GM12878 (cell line): ENCODE measurements around the gene FBXL5. TPM values are rescaled to one million over a fixed set of nuclear protein-coding genes. Genes with fewer than 3 reads are reported as not detected.

ENCODE experiments used
- ATAC-seq: fragments of 200-7000 bp; cut with Tn5 transposase; 3 replicates; pipeline ENCODE4 v1.9.1; 2020; ENCODE audit warnings: mild to moderate bottlenecking, moderate library complexity
- BruUV-seq: library from RNA; stranded (reverse); fragments of 400-500 nt; replicated peaks from 2 replicates; lab custom pipeline; 2021; lab: Mats Ljungman, UMichigan
- CTCF ChIA-PET: fragments of 300-600 bp; sonication (Branson Sonifier 250); formaldehyde crosslinking; extraction: SDS; loops from one replicate; lab custom pipeline; 2021; ENCODE audit warnings: inconsistent platforms; lab: Yijun Ruan, JAX
- POLR2A ChIA-PET: fragments of 350-600 bp; formaldehyde crosslinking; extraction: SDS; loops from one replicate; lab custom pipeline; 2021; ENCODE audit warnings: inconsistent platforms; lab: Charles Lee
- RAD21 ChIA-PET: fragments of 300-600 bp; sonication (Branson Sonifier 250); formaldehyde crosslinking; loops from one replicate; lab custom pipeline; 2023; ENCODE audit warnings: antibody characterized with exemption; ENCODE audit not compliant: unreplicated experiment; lab: Charles Lee
- SMC1A ChIA-PET: fragments of 300-600 bp; sonication (Branson Sonifier 250); formaldehyde crosslinking; loops from one replicate; lab custom pipeline; 2023; ENCODE audit not compliant: unreplicated experiment, uncharacterized antibody; lab: Charles Lee
- DNase-seq: peaks from one replicate; pipeline ENCODE4 v3.0.0-alpha.2; 2011; ENCODE audit warnings: low read depth, low spot score
- FAIRE-seq: peaks from 3 replicates; lab custom pipeline; 2011; peaks lifted over from hg19 to GRCh38; lab: Jason Lieb, UNC
- H2AFZ ChIP-seq: 2 replicates; pipeline ENCODE4 v1.6.0; 2011; ENCODE audit warnings: low read depth, low read length, control low read depth; ENCODE audit not compliant: control insufficient read depth
- H3K27ac ChIP-seq: 2 replicates; pipeline ENCODE4 v1.5.1; 2011; ENCODE audit warnings: control low read depth; ENCODE audit not compliant: control insufficient read depth, insufficient read depth
- H3K27me3 ChIP-seq, 2 experiments: replicated peaks in 1 of 2; 2 replicates each; pipeline versions ENCODE4 v1.6.0 to v1.6.1; 2011; ENCODE audit warnings: low read length in 1 of 2; ENCODE audit not compliant: control insufficient read depth in 2 of 2, insufficient read depth in 2 of 2
- H3K36me3 ChIP-seq, 2 experiments: 2 replicates each; pipeline ENCODE4 v1.5.1; 2011; ENCODE audit warnings: low read length in 1 of 2; ENCODE audit not compliant: control insufficient read depth in 2 of 2, insufficient read depth in 2 of 2
- H3K4me1 ChIP-seq: 2 replicates; pipeline ENCODE4 v1.6.1; 2011; ENCODE audit warnings: mild to moderate bottlenecking, low read length, moderate library complexity, mixed read lengths; ENCODE audit not compliant: control insufficient read depth, insufficient read depth
- H3K4me2 ChIP-seq: 2 replicates; pipeline ENCODE4 v1.6.0; 2011; ENCODE audit warnings: control low read depth; ENCODE audit not compliant: control insufficient read depth, insufficient read depth
- H3K4me3 ChIP-seq: fragments of 200-600 bp; sonication (generic); 2 replicates; pipeline ENCODE4 v1.5.1; 2016
- H3K79me2 ChIP-seq: 2 replicates; pipeline ENCODE4 v1.6.0; 2011; ENCODE audit warnings: low read length; ENCODE audit not compliant: control insufficient read depth, insufficient read depth
- H3K9ac ChIP-seq: 2 replicates; pipeline ENCODE4 v1.8.0; 2011; ENCODE audit warnings: low read length, control low read depth, mixed read lengths; ENCODE audit not compliant: control insufficient read depth, insufficient read depth
- H3K9me3 ChIP-seq: replicated peaks from 3 replicates; pipeline ENCODE4 v1.5.1; 2011; ENCODE audit warnings: mild to moderate bottlenecking, low read length; ENCODE audit not compliant: control insufficient read depth, insufficient read depth
- H4K20me1 ChIP-seq: 2 replicates; pipeline ENCODE4 v1.6.0; 2011; ENCODE audit not compliant: control insufficient read depth, insufficient read depth
- CBX3 ChIP-seq: fragments of 200-600 bp; sonication (generic); IDR thresholded peaks from 2 replicates; pipeline ENCODE4 v1.6.1; 2016; ENCODE audit warnings: low read depth, borderline replicate concordance
- CBX5 ChIP-seq: sonication (generic); IDR thresholded peaks from 2 replicates; pipeline ENCODE4 v1.6.1; 2016; ENCODE audit warnings: low read depth, moderate library complexity, mild to moderate bottlenecking, inconsistent platforms
- DPF2 ChIP-seq: fragments of 450-650 bp; IDR thresholded peaks from 2 replicates; pipeline ENCODE4 v1.6.1; 2017; ENCODE audit warnings: mild to moderate bottlenecking
- ESRRA ChIP-seq: IDR thresholded peaks from 2 replicates; pipeline ENCODE4 v1.6.1; 2012; ENCODE audit warnings: mild to moderate bottlenecking, low read length, improper control_type of control experiment
- EZH2 ChIP-seq: IDR thresholded peaks from 2 replicates; pipeline ENCODE4 v1.6.1; 2012; ENCODE audit warnings: low read depth, mild to moderate bottlenecking, control low read depth, inconsistent platforms, low read length, borderline replicate concordance; ENCODE audit not compliant: control insufficient read depth
- HDGF ChIP-seq: fragments of 450-650 bp; IDR thresholded peaks from 2 replicates; pipeline ENCODE4 v1.6.1; 2016; ENCODE audit warnings: antibody characterized with exemption
- IRF4 ChIP-seq: IDR thresholded peaks from 2 replicates; pipeline ENCODE4 v1.6.1; 2011; ENCODE audit warnings: low read depth, low read length
- MTA2 ChIP-seq: fragments of 450-650 bp; IDR thresholded peaks from 2 replicates; pipeline ENCODE4 v1.6.1; 2016; ENCODE audit warnings: low read depth, mild to moderate bottlenecking, moderate library complexity
- NFYB ChIP-seq: IDR thresholded peaks from 2 replicates; pipeline ENCODE4 v1.6.1; 2011; ENCODE audit warnings: low read depth, mild to moderate bottlenecking, low read length, improper control_type of control experiment, moderate library complexity; ENCODE audit not compliant: insufficient read depth
- POLR2A ChIP-seq: IDR thresholded peaks from 2 replicates; pipeline ENCODE4 v1.6.1; 2011; ENCODE audit warnings: low read depth, mild to moderate bottlenecking, low read length
- POLR2AphosphoS2 ChIP-seq: IDR thresholded peaks from 2 replicates; pipeline ENCODE4 v1.6.1; 2011; ENCODE audit warnings: low read depth, mild to moderate bottlenecking, low read length, improper control_type of control experiment, moderate library complexity
- RAD51 ChIP-seq: fragments of 450-650 bp; IDR thresholded peaks from 2 replicates; pipeline ENCODE4 v1.6.1; 2016; ENCODE audit warnings: moderate library complexity, mild to moderate bottlenecking, inconsistent platforms
- RBBP5 ChIP-seq: fragments of 200-600 bp; sonication (generic); conservative IDR thresholded peaks from 2 replicates; pipeline ENCODE4 v1.6.1; 2016
- SUPT20H ChIP-seq: IDR thresholded peaks from 2 replicates; pipeline ENCODE4 v1.6.1; 2011; ENCODE audit warnings: low read depth, mild to moderate bottlenecking, low read length, moderate library complexity, borderline replicate concordance; ENCODE audit not compliant: control insufficient read depth
- TARDBP ChIP-seq: IDR thresholded peaks from 2 replicates; pipeline ENCODE4 v1.6.1; 2016; ENCODE audit warnings: borderline replicate concordance
- TCF3 ChIP-seq: IDR thresholded peaks from 2 replicates; pipeline ENCODE4 v1.6.1; 2012; ENCODE audit warnings: low read depth, mild to moderate bottlenecking, low read length, borderline replicate concordance; ENCODE audit not compliant: insufficient read depth
- ZZZ3 ChIP-seq: IDR thresholded peaks from 2 replicates; pipeline ENCODE4 v1.6.1; 2011; ENCODE audit warnings: low read depth; ENCODE audit not compliant: control insufficient read depth, insufficient read length
- WGBS: methylation state at CpG from one replicate; pipeline ENCODE4 v1.1.6; 2016; ENCODE audit warnings: low lambda C conversion rate; ENCODE audit not compliant: insufficient replicate concordance, insufficient coverage; ENCODE audit errors: missing lambda C conversion rate; 5-methylcytosine and 5-hydroxymethylcytosine counted together
- in situ Hi-C: fragments of 300-500 bp; cut with MboI; formaldehyde crosslinking; loops from 9 replicates; pipeline ENCODE4 v1.14.3; 2018; ENCODE audit warnings: mixed read lengths
- intact Hi-C: fragments of 100-400 bp; cut with micrococcal nuclease; formaldehyde crosslinking; loops from one replicate; pipeline ENCODE4 v1.14.2; 2022; ENCODE audit not compliant: unreplicated experiment
- polyA plus RNA-seq, 11 experiments: library from polyadenylated mRNA; depleted of rRNA in 4 of 11; unstranded in 6 of 11; stranded (reverse) in 5 of 11; fragments of >200 nt; fragmentation: Nextera tagmentation in 4 of 11; fragmentation: Illumina TruSeq in 1 of 11; extraction: Ambion mirVana in 4 of 11; extraction: Trizol in 1 of 11; gene quantifications; 1 replicate in 1 of 11; 2 replicates in 10 of 11; pipeline versions ENCODE4 v1.2.1 to v1.2.3, GENCODE V29; 2011 to 2016; ENCODE audit warnings: inconsistent platforms in 2 of 11, missing spikeins in 2 of 11, low read depth in 1 of 11
- total RNA-seq, 4 experiments: library from RNA; depleted of rRNA in 3 of 4; stranded (reverse); fragments of >200 nt in 3 of 4; fragmentation: Illumina TruSeq in 1 of 4; extraction: Trizol in 1 of 4; gene quantifications; 2 replicates each; pipeline versions ENCODE4 v1.2.1 to v1.2.3, GENCODE V29; 2013 to 2021
- TF ChIP-seq, protein P1 (sequence below): fragments of 450-650 bp; IDR thresholded peaks from 2 replicates; pipeline ENCODE4 v1.6.1; 2017; ENCODE audit warnings: mild to moderate bottlenecking, moderate library complexity
- TF ChIP-seq, protein P2 (sequence below): IDR thresholded peaks from 2 replicates; pipeline ENCODE4 v1.6.1; 2011; ENCODE audit warnings: low read depth, low read length, improper control_type of control experiment, borderline replicate concordance
- TF ChIP-seq, protein P3 (sequence below): IDR thresholded peaks from 2 replicates; pipeline ENCODE4 v1.6.1; 2012; ENCODE audit warnings: low read depth, low read length, improper control_type of control experiment

Gene FBXL5
- total and polyA plus RNA-seq, 10 of the 15 experiments (the other 5 are each of a cell fraction or from before 2014, with no cell fraction given), result 10.1 to 46.2 (median 32.7) TPM

DNA sequence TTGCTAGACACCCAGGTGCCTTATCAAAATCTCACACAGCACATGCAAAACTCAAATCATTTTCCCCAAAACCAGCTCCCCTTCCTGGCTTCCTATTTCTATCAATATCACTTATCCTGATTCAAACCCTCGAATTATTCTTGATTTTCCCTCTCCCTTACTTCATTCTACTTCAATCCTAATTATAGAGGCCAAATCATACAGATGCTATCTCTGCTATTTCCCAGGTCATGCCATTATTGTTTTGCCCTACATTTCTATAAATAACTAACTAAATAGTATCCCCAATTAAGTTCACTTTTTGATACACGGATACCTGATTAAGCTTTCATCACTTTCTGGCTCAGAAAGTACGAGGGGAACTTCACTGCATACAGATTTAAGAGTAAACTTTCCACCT is 62.4 kb downstream of the FBXL5 start:
- Histone ChIP-seq H3K4me1 (no peaks in the 10 kb centered on the region), H3K4me2 (no peak overlapping the region), H3K9ac (no peak overlapping the region), H3K27me3 (no peaks in the 10 kb centered on the region), H3K4me3 (no peak overlapping the region), H3K79me2 (no peaks in the 10 kb centered on the region), H3K27ac (no peak overlapping the region), H4K20me1 (no peaks in the 10 kb centered on the region), H2AFZ (no peak overlapping the region), H3K36me3 (no peaks in the 10 kb centered on the region), H3K9me3 (no peaks in the 10 kb centered on the region)
- TF ChIP-seq TARDBP (no peak), CBX3 (no peak), RAD51 (no peak), RBBP5 (no peak), MTA2 (no peak), IRF4 (no peak), EZH2 (no peak), HDGF (no peak), NFYB (no peak), CBX5 (no peak), TCF3 (no peak), POLR2AphosphoS2 (no peak), POLR2A (no peak), ESRRA (no peak), SUPT20H (no peak), ZZZ3 (no peak), DPF2 (no peak)
- TF ChIP-seq, protein P1, sequence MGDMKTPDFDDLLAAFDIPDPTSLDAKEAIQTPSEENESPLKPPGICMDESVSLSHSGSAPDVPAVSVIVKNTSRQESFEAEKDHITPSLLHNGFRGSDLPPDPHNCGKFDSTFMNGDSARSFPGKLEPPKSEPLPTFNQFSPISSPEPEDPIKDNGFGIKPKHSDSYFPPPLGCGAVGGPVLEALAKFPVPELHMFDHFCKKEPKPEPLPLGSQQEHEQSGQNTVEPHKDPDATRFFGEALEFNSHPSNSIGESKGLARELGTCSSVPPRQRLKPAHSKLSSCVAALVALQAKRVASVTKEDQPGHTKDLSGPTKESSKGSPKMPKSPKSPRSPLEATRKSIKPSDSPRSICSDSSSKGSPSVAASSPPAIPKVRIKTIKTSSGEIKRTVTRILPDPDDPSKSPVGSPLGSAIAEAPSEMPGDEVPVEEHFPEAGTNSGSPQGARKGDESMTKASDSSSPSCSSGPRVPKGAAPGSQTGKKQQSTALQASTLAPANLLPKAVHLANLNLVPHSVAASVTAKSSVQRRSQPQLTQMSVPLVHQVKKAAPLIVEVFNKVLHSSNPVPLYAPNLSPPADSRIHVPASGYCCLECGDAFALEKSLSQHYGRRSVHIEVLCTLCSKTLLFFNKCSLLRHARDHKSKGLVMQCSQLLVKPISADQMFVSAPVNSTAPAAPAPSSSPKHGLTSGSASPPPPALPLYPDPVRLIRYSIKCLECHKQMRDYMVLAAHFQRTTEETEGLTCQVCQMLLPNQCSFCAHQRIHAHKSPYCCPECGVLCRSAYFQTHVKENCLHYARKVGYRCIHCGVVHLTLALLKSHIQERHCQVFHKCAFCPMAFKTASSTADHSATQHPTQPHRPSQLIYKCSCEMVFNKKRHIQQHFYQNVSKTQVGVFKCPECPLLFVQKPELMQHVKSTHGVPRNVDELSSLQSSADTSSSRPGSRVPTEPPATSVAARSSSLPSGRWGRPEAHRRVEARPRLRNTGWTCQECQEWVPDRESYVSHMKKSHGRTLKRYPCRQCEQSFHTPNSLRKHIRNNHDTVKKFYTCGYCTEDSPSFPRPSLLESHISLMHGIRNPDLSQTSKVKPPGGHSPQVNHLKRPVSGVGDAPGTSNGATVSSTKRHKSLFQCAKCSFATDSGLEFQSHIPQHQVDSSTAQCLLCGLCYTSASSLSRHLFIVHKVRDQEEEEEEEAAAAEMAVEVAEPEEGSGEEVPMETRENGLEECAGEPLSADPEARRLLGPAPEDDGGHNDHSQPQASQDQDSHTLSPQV, result no peak
- TF ChIP-seq, protein P2, sequence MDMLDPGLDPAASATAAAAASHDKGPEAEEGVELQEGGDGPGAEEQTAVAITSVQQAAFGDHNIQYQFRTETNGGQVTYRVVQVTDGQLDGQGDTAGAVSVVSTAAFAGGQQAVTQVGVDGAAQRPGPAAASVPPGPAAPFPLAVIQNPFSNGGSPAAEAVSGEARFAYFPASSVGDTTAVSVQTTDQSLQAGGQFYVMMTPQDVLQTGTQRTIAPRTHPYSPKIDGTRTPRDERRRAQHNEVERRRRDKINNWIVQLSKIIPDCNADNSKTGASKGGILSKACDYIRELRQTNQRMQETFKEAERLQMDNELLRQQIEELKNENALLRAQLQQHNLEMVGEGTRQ, result no peak
- TF ChIP-seq, protein P3, sequence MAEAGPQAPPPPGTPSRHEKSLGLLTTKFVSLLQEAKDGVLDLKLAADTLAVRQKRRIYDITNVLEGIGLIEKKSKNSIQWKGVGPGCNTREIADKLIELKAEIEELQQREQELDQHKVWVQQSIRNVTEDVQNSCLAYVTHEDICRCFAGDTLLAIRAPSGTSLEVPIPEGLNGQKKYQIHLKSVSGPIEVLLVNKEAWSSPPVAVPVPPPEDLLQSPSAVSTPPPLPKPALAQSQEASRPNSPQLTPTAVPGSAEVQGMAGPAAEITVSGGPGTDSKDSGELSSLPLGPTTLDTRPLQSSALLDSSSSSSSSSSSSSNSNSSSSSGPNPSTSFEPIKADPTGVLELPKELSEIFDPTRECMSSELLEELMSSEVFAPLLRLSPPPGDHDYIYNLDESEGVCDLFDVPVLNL, result no peak
- no TSS peak for BruUV-seq
- ATAC-seq (no peak), FAIRE-seq (no peak), DNase-seq (no peak)
- ChIA-PET SMC1A (no interaction called here), CTCF (no interaction called here), POLR2A (no interaction called here), RAD21 (no interaction called here)
- intact Hi-C loops (no loop called here), in situ Hi-C loops (no loop called here)
- WGBS, result 48% methylated on average over 3 of the region's 3 CpGs
